Endothelial cell of umbilical vein (primary cell): Measurements from ENCODE around the gene SDSL. TPM values are rescaled to one million over a fixed set of nuclear protein-coding genes. Genes with fewer than 3 reads are reported as not detected.

Experiments used
- BruUV-seq: library from RNA; stranded (reverse); fragments of 400-500 nt; replicated peaks from 2 replicates; lab custom pipeline; 2021; lab: Mats Ljungman, UMichigan
- CTCF ChIA-PET: fragments of 300-600, 350-600 bp; sonication (Branson Sonifier 250); formaldehyde crosslinking; loops from one replicate; lab custom pipeline; 2021; ENCODE audit warnings: antibody characterized with exemption, inconsistent platforms; lab: Charles Lee
- POLR2A ChIA-PET: fragments of 300-600, 350-600 bp; sonication (Branson Sonifier 250); formaldehyde crosslinking; loops from one replicate; lab custom pipeline; 2021; ENCODE audit warnings: antibody characterized with exemption, inconsistent platforms; lab: Charles Lee
- DNase-seq: peaks from one replicate; pipeline ENCODE4 v3.0.0-alpha.2; 2011; ENCODE audit warnings: low read depth, low spot score
- FAIRE-seq: peaks from 2 replicates; lab custom pipeline; 2011; peaks lifted over from hg19 to GRCh38; lab: Jason Lieb, UNC
- H2AFZ ChIP-seq: 2 replicates; pipeline ENCODE4 v1.6.0; 2012; ENCODE audit warnings: low read depth, low read length, control low read depth, inconsistent platforms
- H3K27ac ChIP-seq: 2 replicates; pipeline ENCODE4 v1.5.1; 2011; ENCODE audit warnings: low read depth, mild to moderate bottlenecking, control low read depth, low read length, moderate library complexity; ENCODE audit not compliant: insufficient read depth
- H3K27me3 ChIP-seq, 2 experiments: 2 replicates each; pipeline versions ENCODE4 v1.6.0 to v1.6.1; 2011; ENCODE audit warnings: low read length in 2 of 2, mixed read lengths in 1 of 2; ENCODE audit not compliant: control insufficient read depth in 2 of 2, insufficient read depth in 2 of 2
- H3K36me3 ChIP-seq, 2 experiments: 2 replicates in 1 of 2; 3 replicates in 1 of 2; pipeline ENCODE4 v1.5.1; 2011; ENCODE audit warnings: low read length in 2 of 2, mild to moderate bottlenecking in 1 of 2, moderate library complexity in 1 of 2; ENCODE audit not compliant: control insufficient read depth in 2 of 2, insufficient read depth in 2 of 2; ENCODE audit errors: extremely low read depth in 1 of 2
- H3K4me1 ChIP-seq: 3 replicates; pipeline ENCODE4 v1.5.1; 2011; ENCODE audit warnings: mild to moderate bottlenecking, low read length; ENCODE audit not compliant: control insufficient read depth, insufficient read depth; ENCODE audit errors: extremely low read depth
- H3K4me2 ChIP-seq: 2 replicates; pipeline ENCODE4 v1.6.1; 2011; ENCODE audit warnings: low read length, control low read depth, mixed read lengths; ENCODE audit not compliant: insufficient read depth
- H3K4me3 ChIP-seq, 3 experiments: fragments of 200-600 bp in 1 of 3; sonication (generic), shearing (Covaris generic) in 1 of 3; replicated peaks in 1 of 3; 2 replicates each; pipeline ENCODE4 v1.5.1; 2011 to 2016; ENCODE audit warnings: control low read depth in 3 of 3, low read length in 3 of 3, mild to moderate bottlenecking in 2 of 3, inconsistent platforms in 1 of 3, low read depth in 1 of 3, moderate library complexity in 1 of 3; ENCODE audit not compliant: insufficient read depth in 1 of 3
- H3K79me2 ChIP-seq: 2 replicates; pipeline ENCODE4 v1.6.0; 2012; ENCODE audit warnings: low read length, inconsistent platforms; ENCODE audit not compliant: control insufficient read depth, insufficient read depth
- H3K9ac ChIP-seq: replicated peaks from 2 replicates; pipeline ENCODE3; 2011; ENCODE audit warnings: low read length, control low read depth; ENCODE audit not compliant: insufficient read depth; ENCODE audit errors: extremely low read depth
- H3K9me1 ChIP-seq: replicated peaks from 3 replicates; pipeline ENCODE4 v1.6.0; 2011; ENCODE audit warnings: mild to moderate bottlenecking, low read length; ENCODE audit not compliant: control insufficient read depth, insufficient read depth; ENCODE audit errors: extremely low read depth
- H3K9me3 ChIP-seq: replicated peaks from 2 replicates; pipeline ENCODE4 v1.5.1; 2012; ENCODE audit warnings: low read length, inconsistent platforms; ENCODE audit not compliant: control insufficient read depth, insufficient read depth
- H4K20me1 ChIP-seq: replicated peaks from 2 replicates; pipeline ENCODE3; 2011; ENCODE audit warnings: mild to moderate bottlenecking, low read length; ENCODE audit not compliant: control insufficient read depth, insufficient read depth; ENCODE audit errors: extremely low read depth
- CTCF ChIP-seq, 2 donors: IDR thresholded peaks; 1 replicate in 1 of 2; 2 replicates in 1 of 2; pipeline ENCODE4 v1.5.1; 2011; ENCODE audit warnings: low read length in 2 of 2, mild to moderate bottlenecking in 2 of 2, moderate library complexity in 2 of 2, control low read depth in 1 of 2, inconsistent platforms in 1 of 2, low read depth in 1 of 2; ENCODE audit not compliant: insufficient read depth in 1 of 2; ENCODE audit errors: extremely low read depth in 1 of 2
- EZH2 ChIP-seq: IDR thresholded peaks from 2 replicates; pipeline ENCODE4 v1.6.1; 2012; ENCODE audit warnings: borderline replicate concordance, low read depth, mild to moderate bottlenecking, moderate library complexity, low read length, inconsistent platforms; ENCODE audit not compliant: severe bottlenecking
- FOS ChIP-seq: IDR thresholded peaks from 2 replicates; pipeline ENCODE4 v1.6.1; 2011; ENCODE audit warnings: mild to moderate bottlenecking, low read length, moderate library complexity, borderline replicate concordance; ENCODE audit not compliant: insufficient read depth
- GATA2 ChIP-seq: IDR thresholded peaks from 2 replicates; pipeline ENCODE4 v1.7.0; 2011; ENCODE audit warnings: low read depth, mild to moderate bottlenecking, moderate library complexity, mixed read lengths, low read length; ENCODE audit not compliant: insufficient read length, insufficient read depth
- JUN ChIP-seq: IDR thresholded peaks from 2 replicates; pipeline ENCODE4 v1.6.1; 2011; ENCODE audit warnings: borderline replicate concordance, low read depth; ENCODE audit not compliant: insufficient read length, insufficient read depth
- MYC ChIP-seq: IDR thresholded peaks from one replicate; pipeline ENCODE4 v1.6.1; 2011; ENCODE audit warnings: mild to moderate bottlenecking, low read depth, low read length
- POLR2A ChIP-seq: IDR thresholded peaks from 2 replicates; pipeline ENCODE4 v1.6.1; 2012; ENCODE audit warnings: low read depth, mild to moderate bottlenecking, control low read depth, low read length
- POLR2AphosphoS5 ChIP-seq: IDR thresholded peaks from 2 replicates; pipeline ENCODE4 v1.6.1; 2012; ENCODE audit warnings: low read depth, mild to moderate bottlenecking, control low read depth, low read length, moderate library complexity; ENCODE audit not compliant: insufficient read depth
- dilution Hi-C: fragments of 300-500 bp; cut with MboI; formaldehyde crosslinking; loops from one replicate; pipeline ENCODE4 v1.15.0; 2019; ENCODE audit warnings: low sequenced_read_pairs; ENCODE audit not compliant: extremely low pct_ligation_motif_present
- intact Hi-C: fragments of 100-400 bp; cut with micrococcal nuclease; formaldehyde crosslinking; loops from one replicate; pipeline ENCODE4 v1.10.0; 2022
- polyA plus RNA-seq, 4 experiments: library from polyadenylated mRNA; depleted of rRNA in 3 of 4; stranded (reverse) in 3 of 4; unstranded in 1 of 4; fragments of >200 nt; gene quantifications; 2 replicates each; pipeline versions ENCODE4 v1.2.1 to v1.2.3, GENCODE V29; 2011 to 2012; ENCODE audit warnings: missing spikeins in 1 of 4
- total RNA-seq: library from RNA; stranded (reverse); gene quantifications from 2 replicates; pipeline ENCODE4 v1.2.3, GENCODE V29; 2021
- TF ChIP-seq, protein P1 (sequence below): IDR thresholded peaks from 2 replicates; pipeline ENCODE4 v1.6.1; 2011; ENCODE audit not compliant: insufficient read depth, insufficient read length

Gene SDSL
- total and polyA plus RNA-seq, 2 donors (not counting 3 experiments of a cell fraction or from before 2014, with no cell fraction given): 5.7 to 16.9 TPM

- FAIRE-seq (no peak), DNase-seq (no peak)
- Histone ChIP-seq H3K4me3 (no peak overlapping the region), H3K79me2 (no peaks in the 10 kb centered on the region), H3K27ac (no peak overlapping the region), H3K36me3 (no peaks in the 10 kb centered on the region), H2AFZ (no peak overlapping the region), H3K9me1 (no peaks in the 10 kb centered on the region), H3K9ac (no peak overlapping the region), H3K9me3 (no peaks in the 10 kb centered on the region), H3K4me1 (no peaks in the 10 kb centered on the region), H3K27me3 (peaks cover 0 to 2% of the 10 kb centered on the region in 2 experiments), H3K4me2 (no peak overlapping the region), H4K20me1 (no peaks in the 10 kb centered on the region)
- POLR2A ChIA-PET: no interaction called here
- CTCF ChIA-PET: interaction anchor here (0.5 to 4.4 kb wide), 2 partner anchors 12 to 240 kb away, joined by 3 to 31 read pairs; no protein-coding TSS in a partner anchor
- dilution Hi-C loops (no loop called here), intact Hi-C loops (no loop called here)
- no TSS peak for BruUV-seq
- TF ChIP-seq POLR2A (no peak), FOS (no peak), EZH2 (no peak), JUN (no peak), POLR2AphosphoS5 (no peak), GATA2 (no peak), MYC (no peak), CTCF (IDR thresholded peaks at IDR 0.05; ENCODE audit: extremely low read depth in 1 of 2, insufficient read depth in 1 of 2, low read depth in 1 of 2, low read length in 2 of 2) (no peak)
- TF ChIP-seq, protein P1, sequence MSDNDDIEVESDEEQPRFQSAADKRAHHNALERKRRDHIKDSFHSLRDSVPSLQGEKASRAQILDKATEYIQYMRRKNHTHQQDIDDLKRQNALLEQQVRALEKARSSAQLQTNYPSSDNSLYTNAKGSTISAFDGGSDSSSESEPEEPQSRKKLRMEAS: no peak
Observed at GRCh38 chr12:113436993-113437728, 15.0 kb downstream of the SDSL start.
